ENCODE results near the gene CNGB1. TPM values are rescaled to one million over a fixed set of nuclear protein-coding genes. Genes with fewer than 3 reads are reported as not detected.
A peak's percentile ranks its signal among the peaks of the same experiment; 100 is the strongest.

The CNGB1 gene
- total RNA-seq, 1 experiment from 2014 or later: not detected

GRCh38 chr16:57958544-57958943 lies 12.4 kb downstream of the CNGB1 start (continued):
- no peak for TF ChIP-seq ZFX (IDR thresholded peaks at IDR 0.05)
- no peak for TF ChIP-seq FOSL1 (IDR thresholded peaks at IDR 0.05; ENCODE audit: low read depth)
- TF ChIP-seq EGR1 (IDR thresholded peaks at IDR 0.05; ENCODE audit: low read depth): no peak
- TF ChIP-seq JUND (IDR thresholded peaks at IDR 0.05): no peak

GRCh38 chr16:57957673-57958392 lies 13.1 kb downstream of the CNGB1 start:
- H3K27me3 ChIP-seq (ENCODE audit: insufficient read depth, low read length): no peaks in the 10 kb centered on the region; the same call in 1 of the 2 replicates
- H3K4me1 ChIP-seq (ENCODE audit: control insufficient read depth in 1 of 2, insufficient read depth in 2 of 2, low read length in 2 of 2): no peaks in the 10 kb centered on the region; a peak in 2 of 4 replicates
- ChIA-PET POLR2A (no interaction called here), CTCF (interaction anchor here (0.9 kb wide), 1 partner anchor 12 kb away, joined by 3 read pairs; no protein-coding TSS in a partner anchor), RAD21 (ENCODE audit: low non-redundant PET in 1 of 2, low total read pairs in 2 of 2, uncharacterized antibody in 2 of 2, unreplicated experiment in 2 of 2) (no interaction called here)
- H3K4me3 ChIP-seq (replicated peaks in 1 of 2; ENCODE audit: low read depth in 1 of 2, low read length in 2 of 2): no peak overlapping the region
- no peaks in the 10 kb centered on the region for H3K79me2 ChIP-seq (ENCODE audit: insufficient read depth, low read length)
- ATAC-seq: peak; percentile 29; the same call in 1 of the 2 replicates
- H2AFZ ChIP-seq (ENCODE audit: low read depth, low read length, poor library complexity, severe bottlenecking): no peak overlapping the region
- no peaks in the 10 kb centered on the region for H4K20me1 ChIP-seq (ENCODE audit: insufficient read depth)
- no peak for DNase-seq (ENCODE audit: low read depth, low spot score)
- H3K9me3 ChIP-seq (ENCODE audit: control insufficient read depth in 1 of 2, insufficient read depth in 1 of 2, low read depth in 1 of 2, low read length in 2 of 2): no peaks in the 10 kb centered on the region
- intact Hi-C loops (cut with micrococcal nuclease): no loop called here
- no TSS peak for BruUV-seq (replicated peaks)
- TF ChIP-seq FOSL1 (IDR thresholded peaks at IDR 0.05; ENCODE audit: low read depth) (no peak), ZBTB33 (IDR thresholded peaks at IDR 0.05; ENCODE audit: extremely low read depth, insufficient replicate concordance, low read length) (no peak), MAX (IDR thresholded peaks at IDR 0.05) (no peak), CTCF (IDR thresholded peaks at IDR 0.05 in 2 of 3, conservative IDR thresholded peaks at IDR 0.05 in 1 of 3; ENCODE audit: borderline replicate concordance in 1 of 3, insufficient read depth in 1 of 3, low read depth in 2 of 3, low read length in 2 of 3) (0 out of 6 replicates have a peak, but pooled peaks of 1 of the 3 experiments have one; percentile 7), ZFX (IDR thresholded peaks at IDR 0.05) (no peak)
- H3K27ac ChIP-seq (ENCODE audit: low read depth, low read length): no peak overlapping the region
- H3K9me2 ChIP-seq (ENCODE audit: insufficient read depth): no peaks in the 10 kb centered on the region
- H3K36me3 ChIP-seq (ENCODE audit: control insufficient read depth in 1 of 2, insufficient read depth in 2 of 2, low read length in 2 of 2): no peaks in the 10 kb centered on the region
- H3K4me2 ChIP-seq (ENCODE audit: low read length): no peak overlapping the region
- no peak overlapping the region for H3K9ac ChIP-seq (ENCODE audit: low read length)

Data from HCT116 (cell line).